Fibroblast of pulmonary artery (primary cell): Measurements from ENCODE around the gene ST6GALNAC4.
A peak's percentile ranks its signal among the peaks of the same experiment; 100 is the strongest.

Experiments used
- DNase-seq: peaks from one replicate; pipeline ENCODE4 v3.0.0-alpha.2; 2010; ENCODE audit warnings: low read depth
- H3K4me3 ChIP-seq: replicated peaks from 2 replicates; pipeline ENCODE4 v1.5.1; 2011; ENCODE audit warnings: low read depth, mild to moderate bottlenecking, control low read depth, low read length, moderate library complexity
- CTCF ChIP-seq: IDR thresholded peaks from 2 replicates; pipeline ENCODE4 v1.5.1; 2011; ENCODE audit warnings: mild to moderate bottlenecking, control low read depth, low read length, inconsistent platforms; ENCODE audit errors: missing control alignments

The ST6GALNAC4 gene

DNA sequence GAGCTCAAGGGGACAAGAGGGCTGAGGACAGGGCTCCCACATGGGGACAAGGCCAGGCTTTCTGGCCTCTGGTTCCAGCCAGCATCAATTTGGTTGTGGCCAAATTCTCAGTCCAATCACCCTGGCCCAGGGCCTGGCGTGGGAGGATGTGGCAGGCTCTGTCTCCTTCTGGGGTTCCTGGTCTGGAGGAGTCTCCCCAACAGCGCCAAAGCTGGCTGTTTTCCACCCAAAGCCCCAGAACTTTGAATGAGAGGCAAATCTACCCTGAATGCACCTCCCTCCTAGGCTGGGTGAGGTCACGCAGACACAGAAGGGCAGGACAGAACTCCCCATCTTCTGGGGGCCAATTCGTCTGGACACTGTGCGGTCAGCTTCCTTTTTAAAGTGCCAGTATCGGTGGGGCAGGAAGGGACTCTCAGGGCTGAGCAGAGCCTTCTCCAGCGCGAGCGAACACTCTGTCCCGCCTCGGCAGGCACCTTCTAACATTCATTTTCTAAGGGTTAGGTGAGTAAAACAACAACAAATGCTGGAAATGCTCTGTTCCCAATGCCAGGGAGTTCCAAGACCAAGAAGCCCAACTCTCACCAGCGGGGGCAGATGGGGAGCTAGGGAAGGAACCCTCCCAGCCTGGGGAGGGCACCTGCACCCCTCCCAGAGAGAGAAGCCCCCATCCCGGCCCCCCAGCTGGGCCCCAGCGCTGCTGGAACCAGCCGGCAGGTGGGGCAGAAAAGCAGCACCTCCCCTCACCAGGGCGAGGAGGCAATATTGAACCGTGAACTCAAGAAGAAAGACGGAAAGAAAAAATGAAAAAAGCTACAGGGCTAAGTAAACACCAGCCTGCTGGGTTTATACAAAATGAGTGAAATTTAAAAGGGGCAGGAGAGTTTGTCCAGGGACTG, 24.5 kb upstream of the ST6GALNAC4 start:
- TF ChIP-seq CTCF = no peak
- no peak overlapping the region for H3K4me3 ChIP-seq
- no peak for DNase-seq

GRCh38 chr9:127940593-127940992, 23.8 kb upstream of the ST6GALNAC4 start:
- H3K4me3 ChIP-seq = no peak overlapping the region
- DNase-seq = no peak
- no peak for TF ChIP-seq CTCF

DNA sequence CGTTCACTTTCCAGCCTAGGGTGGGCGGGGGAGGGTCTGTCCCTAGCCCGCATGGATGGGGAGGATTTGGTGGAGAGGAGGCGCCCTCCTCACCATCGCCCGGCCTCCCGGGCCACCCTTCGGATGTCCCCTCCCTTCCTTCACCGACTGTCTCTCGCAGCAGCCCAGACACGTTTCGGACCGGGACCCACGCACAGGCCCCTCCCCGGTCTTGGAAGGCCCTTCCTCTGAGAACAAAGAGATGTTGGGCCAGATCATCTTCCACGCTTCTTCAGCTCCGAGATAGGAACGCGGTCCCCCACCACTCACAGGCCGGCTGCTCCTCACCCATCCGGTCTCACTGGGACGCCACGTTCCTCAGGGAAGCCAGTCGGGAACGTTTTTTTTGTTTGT, 21.5 kb upstream of the ST6GALNAC4 start:
- DNase-seq = no peak
- H3K4me3 ChIP-seq = peak overlapping the region; percentile 91
- no peak for TF ChIP-seq CTCF

GRCh38 chr9:127937388-127938297, 20.8 kb upstream of the ST6GALNAC4 start, which contains the start of gene DPM2:
Gene DPM2, minus strand, starts transcription at chr9:127937854. Its CDS starts 34 bp downstream, at chr9:127937820.
- DNase-seq = peak; percentile 85
- peak within 1 kb of the TSS; percentile 91 for H3K4me3 ChIP-seq
- TF ChIP-seq CTCF = no peak

GRCh38 chr9:127937056-127937387, 20.2 kb upstream of the ST6GALNAC4 start:
- peak overlapping the region; percentile 91 for H3K4me3 ChIP-seq
- no peak for TF ChIP-seq CTCF
- no peak for DNase-seq

GRCh38 chr9:127936347-127936852, 19.6 kb upstream of the ST6GALNAC4 start:
- H3K4me3 ChIP-seq = peak overlapping the region; percentile 91
- no peak for DNase-seq
- TF ChIP-seq CTCF = no peak
